D721Med (cell line): ENCODE measurements around the gene GYG1.

Source experiments
- DNase-seq: peaks from one replicate; pipeline ENCODE4 v3.0.0; 2011; ENCODE audit warnings: low spot score; ENCODE audit not compliant: insufficient read length
- FAIRE-seq: peaks from 2 replicates; lab custom pipeline; 2011; peaks lifted over from hg19 to GRCh38; lab: Jason Lieb, UNC
- TF ChIP-seq, protein P1 (sequence below): IDR thresholded peaks from 2 replicates; pipeline ENCODE4 v1.5.1; 2012; ENCODE audit warnings: mild to moderate bottlenecking, control low read depth; ENCODE audit not compliant: insufficient read depth; ENCODE audit errors: missing control alignments

GYG1 gene

DNA sequence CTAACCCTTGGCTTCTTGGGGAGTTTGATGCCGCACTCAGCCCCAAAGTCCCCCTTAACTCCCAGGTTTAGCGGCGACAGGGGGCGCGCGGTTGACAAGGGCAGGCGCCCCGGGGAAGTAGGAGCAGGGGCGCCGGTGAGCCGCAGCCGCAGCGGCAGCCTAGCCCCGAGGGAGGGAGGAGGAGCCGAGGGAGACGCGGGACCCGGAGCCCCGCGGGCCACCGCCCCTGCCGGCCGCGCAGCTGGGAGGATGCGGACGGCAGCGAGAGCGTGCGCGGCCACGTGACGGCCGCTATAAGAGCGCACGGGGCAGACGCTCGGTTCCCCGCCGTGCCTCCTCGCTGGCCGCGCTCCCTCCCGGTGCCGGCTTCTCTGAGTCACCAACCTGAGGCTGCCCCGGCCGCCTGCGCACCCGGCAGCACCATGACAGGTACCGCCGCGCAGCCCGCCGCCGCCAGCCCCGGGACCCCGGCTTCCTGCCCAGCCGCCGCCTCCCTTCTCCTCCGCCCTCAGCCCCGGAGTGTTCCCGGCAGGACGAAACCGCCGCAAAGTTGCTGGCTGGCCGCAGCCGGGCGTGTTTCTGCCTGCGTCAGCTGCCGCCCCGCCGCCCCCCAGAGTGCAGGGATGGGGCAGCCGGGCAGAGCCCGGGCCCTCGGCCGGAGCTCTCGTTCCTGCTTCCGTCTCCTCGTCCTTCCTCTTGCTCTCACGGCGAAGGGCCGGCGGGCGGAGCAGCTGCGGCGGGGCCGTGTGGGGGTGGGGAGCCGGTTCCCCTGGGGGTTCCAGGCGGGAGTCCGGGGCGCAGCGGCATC lies at the start of gene GYG1:
Gene GYG1 (plus strand): TSS at position 322 of the 808 bp plus-strand sequence. CDS start 101 bp downstream, at position 423.
- FAIRE-seq (no peak), DNase-seq (peak; percentile 26)
- TF ChIP-seq, protein P1, sequence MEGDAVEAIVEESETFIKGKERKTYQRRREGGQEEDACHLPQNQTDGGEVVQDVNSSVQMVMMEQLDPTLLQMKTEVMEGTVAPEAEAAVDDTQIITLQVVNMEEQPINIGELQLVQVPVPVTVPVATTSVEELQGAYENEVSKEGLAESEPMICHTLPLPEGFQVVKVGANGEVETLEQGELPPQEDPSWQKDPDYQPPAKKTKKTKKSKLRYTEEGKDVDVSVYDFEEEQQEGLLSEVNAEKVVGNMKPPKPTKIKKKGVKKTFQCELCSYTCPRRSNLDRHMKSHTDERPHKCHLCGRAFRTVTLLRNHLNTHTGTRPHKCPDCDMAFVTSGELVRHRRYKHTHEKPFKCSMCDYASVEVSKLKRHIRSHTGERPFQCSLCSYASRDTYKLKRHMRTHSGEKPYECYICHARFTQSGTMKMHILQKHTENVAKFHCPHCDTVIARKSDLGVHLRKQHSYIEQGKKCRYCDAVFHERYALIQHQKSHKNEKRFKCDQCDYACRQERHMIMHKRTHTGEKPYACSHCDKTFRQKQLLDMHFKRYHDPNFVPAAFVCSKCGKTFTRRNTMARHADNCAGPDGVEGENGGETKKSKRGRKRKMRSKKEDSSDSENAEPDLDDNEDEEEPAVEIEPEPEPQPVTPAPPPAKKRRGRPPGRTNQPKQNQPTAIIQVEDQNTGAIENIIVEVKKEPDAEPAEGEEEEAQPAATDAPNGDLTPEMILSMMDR, result peak; percentile 21

DNA sequence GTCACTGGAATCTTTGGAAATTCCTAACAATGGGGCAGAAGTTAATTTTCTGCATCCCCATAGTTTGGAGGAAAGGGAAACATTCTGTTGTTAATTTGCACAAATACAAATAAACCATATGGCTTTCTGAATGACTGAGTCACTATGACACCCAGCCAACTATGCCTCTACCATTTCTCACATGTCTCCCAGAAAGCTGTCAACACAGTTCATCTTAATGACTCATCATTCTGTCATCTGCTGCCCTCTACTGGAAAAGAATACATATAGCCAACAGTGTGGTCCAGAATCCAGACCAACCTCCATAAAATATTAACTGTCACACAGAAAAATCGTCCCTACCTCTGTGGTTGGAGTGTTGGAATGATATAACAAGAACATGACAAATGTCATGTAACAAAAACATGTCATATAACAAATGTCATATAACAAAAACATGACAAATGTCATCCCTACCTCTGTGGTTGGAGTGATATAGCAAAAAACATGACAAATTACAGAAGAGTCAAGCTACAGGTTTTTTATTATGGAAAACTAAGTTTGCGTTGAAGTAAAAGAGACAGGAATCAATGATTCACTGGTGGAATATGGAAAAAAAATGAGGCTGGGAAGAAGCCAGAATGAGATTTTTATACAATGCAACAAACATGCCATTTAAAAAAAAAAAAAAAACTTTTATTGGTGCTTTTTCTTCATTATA lies 47.7 kb upstream of the GYG1 start:
- DNase-seq, result no peak
- TF ChIP-seq, protein P1, result peak; percentile 80
- peak; percentile 11 for FAIRE-seq

GRCh38 chr3:148945116-148945515 lies 46.2 kb upstream of the GYG1 start:
- TF ChIP-seq, protein P1, result no peak
- no peak for DNase-seq
- no peak for FAIRE-seq

DNA sequence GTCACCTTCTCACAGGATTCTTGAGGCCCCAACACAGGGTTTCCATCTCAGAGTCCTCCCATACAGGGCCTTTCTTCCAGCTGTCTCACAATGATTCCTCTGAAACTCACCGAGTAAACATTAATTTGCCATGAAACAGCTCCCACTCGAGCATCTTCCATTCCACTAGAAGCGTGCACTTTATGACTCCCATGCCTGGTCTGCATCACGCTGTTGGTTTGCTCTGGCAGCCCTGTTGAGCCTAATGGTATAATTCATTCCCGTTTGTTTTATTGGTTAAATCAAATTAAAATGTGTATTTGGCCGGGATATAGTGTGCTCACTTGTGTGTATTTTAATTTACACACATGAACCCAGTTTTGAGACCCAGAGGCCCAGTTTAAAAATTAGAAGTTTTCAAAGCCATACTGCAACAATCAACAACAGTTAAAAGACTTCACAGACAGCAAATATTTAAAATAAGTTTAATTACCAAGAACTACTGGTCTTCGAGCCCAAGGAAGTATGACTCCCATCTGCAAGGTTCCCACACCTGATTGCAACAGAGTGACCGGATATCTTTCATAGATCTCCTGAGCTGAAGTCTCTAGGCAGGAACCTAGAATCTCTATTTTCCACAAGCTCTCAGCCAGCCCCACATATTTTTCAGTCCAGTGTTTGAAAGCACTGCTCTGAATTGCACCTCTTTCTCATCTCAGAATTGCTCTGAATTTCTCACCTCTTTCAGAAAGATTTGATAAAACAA lies 42.3 kb upstream of the GYG1 start:
- no peak for FAIRE-seq
- no peak for DNase-seq
- TF ChIP-seq, protein P1, result no peak

GRCh38 chr3:148950806-148951205 lies 40.5 kb upstream of the GYG1 start:
- DNase-seq (no peak), FAIRE-seq (no peak)
- TF ChIP-seq, protein P1, result peak; percentile 9

DNA sequence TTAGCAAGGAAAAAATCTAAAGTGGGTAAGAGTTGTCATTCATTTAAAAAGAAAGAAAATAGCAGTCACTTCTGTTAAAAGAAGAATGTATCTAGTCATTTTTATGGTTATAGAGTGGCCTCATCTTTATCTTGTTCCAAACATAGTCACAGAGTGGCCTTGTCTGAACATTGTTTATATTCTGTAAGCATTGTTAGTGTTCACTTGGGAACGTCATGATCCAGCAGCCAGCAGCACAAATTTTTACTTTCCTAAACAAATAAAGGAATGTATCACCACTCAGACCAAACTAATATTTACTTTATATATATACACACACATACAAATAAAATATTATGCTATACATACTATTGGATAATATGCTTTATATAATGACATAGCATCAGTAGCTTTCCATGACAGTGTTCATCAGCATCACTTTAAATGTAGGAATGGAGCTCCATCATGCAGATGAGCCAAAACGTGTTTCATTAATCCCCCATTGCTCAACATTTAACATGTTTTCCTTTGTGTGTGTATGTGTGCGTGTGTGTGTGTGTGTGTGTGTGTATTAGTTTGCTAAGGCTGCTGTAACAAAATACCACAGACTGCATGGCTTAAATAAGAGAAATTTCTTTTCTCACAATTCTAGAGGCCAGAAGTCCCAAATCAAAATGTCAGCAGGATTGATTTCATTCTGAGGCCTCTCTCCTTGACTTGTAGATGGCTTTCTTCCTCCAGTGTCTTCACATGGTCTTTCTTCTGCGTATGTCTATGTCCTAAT lies 39.6 kb upstream of the GYG1 start:
- TF ChIP-seq, protein P1, result no peak
- FAIRE-seq, result no peak
- DNase-seq, result no peak
